Type B pancreatic cell (in vitro differentiated cells): Measurements from ENCODE around the gene RNF168. TPM values are rescaled to one million over a fixed set of nuclear protein-coding genes. Genes with fewer than 3 reads are reported as not detected.

ENCODE experiments used
- DNase-seq: peaks from one replicate; pipeline ENCODE4 v3.0.0; 2021; ENCODE audit warnings: mixed read lengths; ENCODE audit not compliant: unreplicated experiment; ENCODE audit errors: extremely low spot score
- H3K27ac Mint-ChIP-seq: 2 replicates; pipeline ENCODE4 v1.8.0; 2021; ENCODE audit warnings: mild to moderate bottlenecking, mixed read lengths
- H3K27me3 Mint-ChIP-seq: 2 replicates; pipeline ENCODE4 v1.8.0; 2021; ENCODE audit warnings: mixed read lengths
- H3K36me3 Mint-ChIP-seq: 2 replicates; pipeline ENCODE4 v1.8.0; 2021; ENCODE audit warnings: mixed read lengths
- H3K4me1 Mint-ChIP-seq: one replicate; pipeline ENCODE4 v1.8.0; 2021; ENCODE audit warnings: mixed read lengths; ENCODE audit not compliant: unreplicated experiment
- H3K4me3 Mint-ChIP-seq: 2 replicates; pipeline ENCODE4 v1.8.0; 2021; ENCODE audit warnings: mild to moderate bottlenecking, mixed read lengths
- H3K9me3 Mint-ChIP-seq: 2 replicates; pipeline ENCODE4 v1.8.0; 2021; ENCODE audit warnings: mixed read lengths
- CTCF ChIP-seq: fragments of 200-600 bp; sonication (generic); conservative IDR thresholded peaks from 2 replicates; pipeline ENCODE4 v1.5.0; 2021; ENCODE audit warnings: antibody characterized with exemption, mild to moderate bottlenecking
- total RNA-seq: library from RNA; stranded (reverse); gene quantifications from 2 replicates; pipeline ENCODE4 v1.2.1, GENCODE V29; 2021; ENCODE audit warnings: low replicate concordance

RNF168 gene
- total RNA-seq, 1 donor from 2014 or later = 23.5 TPM

GRCh38 chr3:196518966-196519717 lies 15.6 kb upstream of the RNF168 start:
- Mint-ChIP-seq H3K4me1 (no peaks in the 10 kb centered on the region), H3K27ac (no peak overlapping the region), H3K27me3 (peaks cover 3% of the 10 kb centered on the region), H3K36me3 (peaks cover 5% of the 10 kb centered on the region), H3K4me3 (no peak overlapping the region), H3K9me3 (peaks cover 15% of the 10 kb centered on the region)
- TF ChIP-seq CTCF = peak; percentile 62
- no peak for DNase-seq

- H3K27ac Mint-ChIP-seq = no peak overlapping the region
- H3K27me3 Mint-ChIP-seq = peaks cover 3% of the 10 kb centered on the region
- TF ChIP-seq CTCF = no peak
- DNase-seq = no peak
- H3K36me3 Mint-ChIP-seq = peaks cover 5% of the 10 kb centered on the region
- H3K4me3 Mint-ChIP-seq = no peak overlapping the region
- H3K9me3 Mint-ChIP-seq = peaks cover 15% of the 10 kb centered on the region
- H3K4me1 Mint-ChIP-seq = no peaks in the 10 kb centered on the region
These were observed 14.4 kb upstream of the RNF168 start for GRCh38 chr3:196517919-196518318.

- no peak overlapping the region for H3K4me3 Mint-ChIP-seq
- TF ChIP-seq CTCF = no peak
- H3K27ac Mint-ChIP-seq = no peak overlapping the region
- no peak for DNase-seq
- no peaks in the 10 kb centered on the region for H3K4me1 Mint-ChIP-seq
- H3K36me3 Mint-ChIP-seq = peaks cover 5% of the 10 kb centered on the region
- peaks cover 15% of the 10 kb centered on the region for H3K9me3 Mint-ChIP-seq
- H3K27me3 Mint-ChIP-seq = peaks cover 3% of the 10 kb centered on the region
These were observed 13.7 kb upstream of the RNF168 start for GRCh38 chr3:196517162-196517800.

GRCh38 chr3:196514913-196515621 lies 11.5 kb upstream of the RNF168 start, which contains the start of gene SMCO1:
Gene SMCO1 (minus strand): TSS chr3:196515346. CDS start chr3:196515209, 137 bp downstream.
- no peak for DNase-seq
- H3K9me3 Mint-ChIP-seq = peaks cover 4% of the 10 kb centered on the region
- H3K4me3 Mint-ChIP-seq = no peak within 1 kb of the TSS
- H3K27me3 Mint-ChIP-seq = peaks cover 5% of the 10 kb centered on the region
- H3K4me1 Mint-ChIP-seq = no peaks in the 10 kb centered on the region
- TF ChIP-seq CTCF = no peak
- no peaks in the 10 kb centered on the region for H3K36me3 Mint-ChIP-seq
- H3K27ac Mint-ChIP-seq = no peak within 1 kb of the TSS

GRCh38 chr3:196514350-196514716 lies 10.8 kb upstream of the RNF168 start:
- TF ChIP-seq CTCF = no peak
- Mint-ChIP-seq H3K27me3 (peaks cover 5% of the 10 kb centered on the region), H3K4me3 (no peak overlapping the region), H3K27ac (no peak overlapping the region), H3K4me1 (no peaks in the 10 kb centered on the region), H3K9me3 (peaks cover 4% of the 10 kb centered on the region), H3K36me3 (no peaks in the 10 kb centered on the region)
- no peak for DNase-seq
